Pancreas (tissue), 10 donors: Measurements from ENCODE around the gene PDE6B. TPM values are rescaled to one million over a fixed set of nuclear protein-coding genes. Genes with fewer than 3 reads are reported as not detected.
"Not testable (repeated sequence)": the region's sequence is repeated elsewhere in the genome, so short reads cannot be mapped to it uniquely, and the experiment has no call there.

Experiments used
- ATAC-seq, 4 donors: fragments of 200-7000 bp; cut with Tn5 transposase; one replicate each; pipeline versions ENCODE4 v1.8.0 to v1.9.1; 2020; ENCODE audit warnings: mild to moderate bottlenecking in 4 of 4, moderate library complexity in 4 of 4
- DNase-seq, 6 donors: peaks; one replicate each; pipeline ENCODE4 v3.0.0-alpha.2; 2020
- FAIRE-seq: peaks from 2 replicates; lab custom pipeline; 2012; peaks lifted over from hg19 to GRCh38; lab: Jason Lieb, UNC
- H3K27ac ChIP-seq, 4 donors: fragments of 200-600 bp; sonication (generic); 1 replicate in 3 of 4; 2 replicates in 1 of 4; pipeline versions ENCODE4 v1.5.0 to v1.8.0; 2020
- H3K27me3 ChIP-seq, 4 donors: fragments of 200-600 bp; one replicate each; pipeline ENCODE4 v1.8.0; 2021
- H3K36me3 ChIP-seq, 3 donors: fragments of 200-600 bp; sonication (generic) in 1 of 3; one replicate each; pipeline versions ENCODE4 v1.5.0 to v1.8.0; 2020 to 2021
- H3K4me1 ChIP-seq, 3 donors: fragments of 200-600 bp; one replicate each; pipeline ENCODE4 v1.8.0; 2021
- H3K4me3 ChIP-seq, 4 donors: fragments of 200-600 bp; sonication (generic) in 2 of 4; one replicate each; pipeline versions ENCODE4 v1.5.0 to v1.8.0; 2020 to 2021
- H3K9me3 ChIP-seq, 4 donors: fragments of 200-600 bp; one replicate each; pipeline ENCODE4 v1.8.0; 2021
- CTCF ChIP-seq, 4 donors: fragments of 200-600 bp; sonication (generic) in 3 of 4; IDR thresholded peaks; one replicate each; pipeline versions ENCODE4 v1.5.0 to v1.8.0; 2021; ENCODE audit warnings: antibody characterized with exemption in 4 of 4
- WGBS, 2 donors: extraction: QIAGEN DNeasy Blood & Tissue Kit; methylation state at CpG; one replicate each; pipeline ENCODE4 v1.1.7; 2013; 5-methylcytosine and 5-hydroxymethylcytosine counted together
- intact Hi-C, 3 donors: fragments of 100-400 bp; cut with DNase I; formaldehyde crosslinking; loops; one replicate each; pipeline versions ENCODE4 v1.11.1 to v1.14.2; 2022
- polyA plus RNA-seq, 2 donors: library from polyadenylated mRNA; stranded (reverse); fragments of 200-250 nt; gene quantifications; one replicate each; pipeline ENCODE4 v1.2.3, GENCODE V29; 2013
- total RNA-seq, 6 donors: library from RNA; stranded (reverse); fragmentation: NEBNext Ultra II Directional in 4 of 6; extraction: Animal tissue kit (Norgen Biotek cat#: 25700) in 4 of 6; gene quantifications; one replicate each; pipeline versions ENCODE4 v1.2.1 to v1.2.4, GENCODE V29; 2021 to 2023
- donor health status: healthy with polysubstance abuse.
- donor health status: DM: no; HTN: no; CAD: no; lungs with moderate emphysema.
- donor health status: DM: no; HTN: no; CAD: no.
- donor health status: control.
- donor health status: control.
- donor health status: Bipolar disorder and iron deficiency.
- donor health status: DM: yes; HTN: yes; CAD: no.
- donor health status: DM: no; HTN: no; CAD: no.
- donor health status: DM: no; HTN: no; CAD: no.
- donor health status: DM: yes; HTN: yes; CAD: no.

Gene PDE6B
- total and polyA plus RNA-seq, 8 donors, result 0.99 to 6.6 (median 2.9) TPM

- DNase-seq (no peak), ATAC-seq (no peak), FAIRE-seq (no peak)
- Histone ChIP-seq H3K27ac (no peak overlapping the region), H3K4me1 (no peaks in the 10 kb centered on the region), H3K4me3 (no peak overlapping the region), H3K36me3 (no peaks in the 10 kb centered on the region), H3K9me3 (no peaks in the 10 kb centered on the region), H3K27me3 (no peaks in the 10 kb centered on the region)
- WGBS, 2 donors, result 39 to 47% methylated on average over 13 of the region's 13 CpGs
- TF ChIP-seq CTCF (IDR thresholded peaks at IDR 0.05), result no peak
- intact Hi-C loops, result no loop called here
Observed at GRCh38 chr4:636628-637159, 11.3 kb downstream of the PDE6B start.

- H3K4me3 ChIP-seq, result no peak overlapping the region
- H3K4me1 ChIP-seq, result no peaks in the 10 kb centered on the region
- DNase-seq (no peak), ATAC-seq (no peak), FAIRE-seq (no peak)
- WGBS, 2 donors, result 55 to 70% methylated on average over 32 of the region's 32 CpGs
- no peaks in the 10 kb centered on the region for H3K36me3 ChIP-seq
- H3K27me3 ChIP-seq, result no peaks in the 10 kb centered on the region
- no peak overlapping the region for H3K27ac ChIP-seq
- no peak for TF ChIP-seq CTCF (IDR thresholded peaks at IDR 0.05)
- no peaks in the 10 kb centered on the region for H3K9me3 ChIP-seq
- intact Hi-C loops, result no loop called here
Observed at GRCh38 chr4:637536-638280, 12.3 kb downstream of the PDE6B start.

- WGBS, 2 donors, result 72 to 82% methylated on average over 6 of the region's 6 CpGs
- H3K27me3 ChIP-seq, intact Hi-C loops, DNase-seq, H3K36me3 ChIP-seq, H3K4me3 ChIP-seq, H3K27ac ChIP-seq, H3K4me1 ChIP-seq, ATAC-seq, FAIRE-seq, H3K9me3 ChIP-seq: not testable (repeated sequence)
Observed at GRCh38 chr4:642366-642765, 17.0 kb downstream of the PDE6B start.

- no peak overlapping the region for H3K27ac ChIP-seq
- no peaks in the 10 kb centered on the region for H3K36me3 ChIP-seq
- no peaks in the 10 kb centered on the region for H3K9me3 ChIP-seq
- WGBS, 2 donors, result 59 to 60% methylated on average over 32 of the region's 32 CpGs
- DNase-seq, result peak in 1 of 6 donors; percentile 6
- ATAC-seq, result no peak
- no peaks in the 10 kb centered on the region for H3K4me1 ChIP-seq
- intact Hi-C loops, result no loop called here
- no peak overlapping the region for H3K4me3 ChIP-seq
- FAIRE-seq, result no peak
- no peaks in the 10 kb centered on the region for H3K27me3 ChIP-seq
- TF ChIP-seq CTCF (IDR thresholded peaks at IDR 0.05), result no peak
Observed at GRCh38 chr4:646460-646859, 21.1 kb downstream of the PDE6B start.

- no peak for FAIRE-seq
- Histone ChIP-seq H3K4me3 (no peak overlapping the region), H3K27ac (no peak overlapping the region), H3K9me3 (no peaks in the 10 kb centered on the region), H3K27me3 (no peaks in the 10 kb centered on the region), H3K36me3 (no peaks in the 10 kb centered on the region), H3K4me1 (no peaks in the 10 kb centered on the region)
- WGBS, 2 donors, result 52 to 64% methylated on average over 13 of the region's 13 CpGs
- intact Hi-C loops, result no loop called here
- TF ChIP-seq CTCF (IDR thresholded peaks at IDR 0.05), result no peak
- peak in 1 of 6 donors; percentile 5 for DNase-seq
- ATAC-seq, result no peak
Observed at GRCh38 chr4:647481-647880, 22.1 kb downstream of the PDE6B start.
